ENCODE results near the gene GCLM.

DNA sequence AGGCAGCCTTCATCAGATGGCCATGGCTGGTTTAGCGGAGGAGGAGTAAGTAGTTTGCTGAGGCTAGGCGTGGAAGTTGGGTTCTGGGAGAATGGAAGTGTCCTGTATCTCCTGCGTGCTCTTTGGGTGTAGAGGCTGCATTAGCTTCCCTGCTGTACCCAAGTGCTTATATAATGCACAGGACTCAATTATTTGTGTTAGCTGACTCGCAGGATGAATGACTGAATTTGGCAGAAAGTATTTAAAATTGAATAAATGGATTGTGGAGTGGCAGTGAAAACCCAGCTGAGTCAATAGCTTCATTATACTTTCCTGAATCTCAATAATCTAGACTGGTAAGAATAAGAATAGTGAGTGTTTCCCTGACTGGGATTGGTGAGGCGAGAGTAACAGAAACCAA is 44.0 kb downstream of the GCLM start:
- TF ChIP-seq, protein P1, sequence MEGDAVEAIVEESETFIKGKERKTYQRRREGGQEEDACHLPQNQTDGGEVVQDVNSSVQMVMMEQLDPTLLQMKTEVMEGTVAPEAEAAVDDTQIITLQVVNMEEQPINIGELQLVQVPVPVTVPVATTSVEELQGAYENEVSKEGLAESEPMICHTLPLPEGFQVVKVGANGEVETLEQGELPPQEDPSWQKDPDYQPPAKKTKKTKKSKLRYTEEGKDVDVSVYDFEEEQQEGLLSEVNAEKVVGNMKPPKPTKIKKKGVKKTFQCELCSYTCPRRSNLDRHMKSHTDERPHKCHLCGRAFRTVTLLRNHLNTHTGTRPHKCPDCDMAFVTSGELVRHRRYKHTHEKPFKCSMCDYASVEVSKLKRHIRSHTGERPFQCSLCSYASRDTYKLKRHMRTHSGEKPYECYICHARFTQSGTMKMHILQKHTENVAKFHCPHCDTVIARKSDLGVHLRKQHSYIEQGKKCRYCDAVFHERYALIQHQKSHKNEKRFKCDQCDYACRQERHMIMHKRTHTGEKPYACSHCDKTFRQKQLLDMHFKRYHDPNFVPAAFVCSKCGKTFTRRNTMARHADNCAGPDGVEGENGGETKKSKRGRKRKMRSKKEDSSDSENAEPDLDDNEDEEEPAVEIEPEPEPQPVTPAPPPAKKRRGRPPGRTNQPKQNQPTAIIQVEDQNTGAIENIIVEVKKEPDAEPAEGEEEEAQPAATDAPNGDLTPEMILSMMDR (IDR thresholded peaks at IDR 0.05) = no peak
- no peak for TF ChIP-seq EZH2 (IDR thresholded peaks at IDR 0.05; ENCODE audit: borderline replicate concordance, insufficient read depth, low read depth, low read length, poor library complexity, severe bottlenecking)
